Measurements from ENCODE around the gene FAT1.
"Not testable (repeated sequence)": the region's sequence is repeated elsewhere in the genome, so short reads cannot be mapped to it uniquely, and the experiment has no call there.

The FAT1 gene

GRCh38 chr4:186765673-186766546, 42.3 kb upstream of the FAT1 start:
- no peak overlapping the region for H3K27ac ChIP-seq
- TF ChIP-seq CTCF (conservative IDR thresholded peaks at IDR 0.05): no peak

- no peak overlapping the region for H3K27ac ChIP-seq
- TF ChIP-seq CTCF (conservative IDR thresholded peaks at IDR 0.05): no peak
These were observed 41.5 kb upstream of the FAT1 start for GRCh38 chr4:186765138-186765537.

- no peak overlapping the region for H3K27ac ChIP-seq
- TF ChIP-seq CTCF (conservative IDR thresholded peaks at IDR 0.05): no peak
These were observed 40.8 kb upstream of the FAT1 start for GRCh38 chr4:186764457-186764856.

GRCh38 chr4:186762865-186763264, 39.2 kb upstream of the FAT1 start:
- no peak overlapping the region for H3K27ac ChIP-seq
- TF ChIP-seq CTCF (conservative IDR thresholded peaks at IDR 0.05): no peak

- H3K27ac ChIP-seq: no peak overlapping the region
- no peak for TF ChIP-seq CTCF (conservative IDR thresholded peaks at IDR 0.05)
These were observed 38.7 kb upstream of the FAT1 start for GRCh38 chr4:186762361-186762760.

GRCh38 chr4:186761956-186762355, 38.3 kb upstream of the FAT1 start:
- not testable (repeated sequence) for H3K27ac ChIP-seq

GRCh38 chr4:186761393-186761792, 37.7 kb upstream of the FAT1 start:
- no peak for TF ChIP-seq CTCF (conservative IDR thresholded peaks at IDR 0.05)
- no peak overlapping the region for H3K27ac ChIP-seq

GRCh38 chr4:186760576-186760975, 36.9 kb upstream of the FAT1 start:
- no peak for TF ChIP-seq CTCF (conservative IDR thresholded peaks at IDR 0.05)
- no peak overlapping the region for H3K27ac ChIP-seq
